Effector memory CD4-positive, alpha-beta T cell (primary cell): ENCODE measurements around the gene C22orf31.

Experiments used
- DNase-seq, 3 donors: peaks; one replicate each; pipeline ENCODE4 v3.0.0-alpha.2; 2020
- H3K27ac ChIP-seq: 2 replicates; pipeline ENCODE4 v1.7.0; 2013; ENCODE audit warnings: mild to moderate bottlenecking, low read length, moderate library complexity; ENCODE audit not compliant: insufficient read depth, poor library complexity, severe bottlenecking
- H3K27me3 ChIP-seq: replicated peaks from 2 replicates; pipeline ENCODE4 v1.7.0; 2013; ENCODE audit warnings: mild to moderate bottlenecking, low read length; ENCODE audit not compliant: insufficient read depth, control insufficient read depth, poor library complexity, severe bottlenecking
- H3K36me3 ChIP-seq: 2 replicates; pipeline ENCODE4 v1.7.0; 2013; ENCODE audit warnings: mild to moderate bottlenecking, low read length, moderate library complexity; ENCODE audit not compliant: control insufficient read depth, insufficient read depth
- H3K4me1 ChIP-seq: 2 replicates; pipeline ENCODE4 v1.7.0; 2013; ENCODE audit warnings: low read length, mild to moderate bottlenecking; ENCODE audit not compliant: control insufficient read depth, insufficient read depth, poor library complexity, severe bottlenecking
- H3K4me3 ChIP-seq: 2 replicates; pipeline ENCODE4 v1.7.0; 2013; ENCODE audit warnings: low read length, low read depth, mild to moderate bottlenecking; ENCODE audit not compliant: insufficient read depth, poor library complexity, severe bottlenecking
- H3K9me3 ChIP-seq: 2 replicates; pipeline ENCODE4 v1.7.0; 2013; ENCODE audit warnings: mild to moderate bottlenecking, low read length, moderate library complexity; ENCODE audit not compliant: control insufficient read depth

The C22orf31 gene

DNA sequence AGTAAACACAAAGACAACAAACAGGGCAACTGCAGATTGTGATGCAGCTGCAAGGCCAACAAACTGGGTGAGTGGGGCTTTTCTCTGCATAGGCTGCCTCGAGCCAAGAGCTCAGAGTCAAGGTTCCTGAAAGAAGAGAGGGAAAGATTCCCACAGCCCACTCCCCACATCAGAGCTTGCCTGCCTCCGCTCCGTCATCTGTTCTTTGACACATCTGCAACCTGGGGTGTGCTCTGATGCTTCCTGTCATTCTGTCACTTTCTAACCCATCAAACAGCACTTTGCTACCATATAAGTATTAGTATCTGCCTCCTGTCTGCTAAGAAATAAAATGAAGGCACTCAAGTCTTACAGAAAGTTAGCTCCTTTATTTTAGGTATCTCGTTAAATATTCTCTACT is 46.9 kb downstream of the C22orf31 start:
- Histone ChIP-seq H3K4me1 (no peaks in the 10 kb centered on the region), H3K4me3 (no peak overlapping the region), H3K27ac (no peak overlapping the region), H3K36me3 (no peaks in the 10 kb centered on the region), H3K9me3 (no peaks in the 10 kb centered on the region), H3K27me3 (no peaks in the 10 kb centered on the region)
- no peak for DNase-seq

DNA sequence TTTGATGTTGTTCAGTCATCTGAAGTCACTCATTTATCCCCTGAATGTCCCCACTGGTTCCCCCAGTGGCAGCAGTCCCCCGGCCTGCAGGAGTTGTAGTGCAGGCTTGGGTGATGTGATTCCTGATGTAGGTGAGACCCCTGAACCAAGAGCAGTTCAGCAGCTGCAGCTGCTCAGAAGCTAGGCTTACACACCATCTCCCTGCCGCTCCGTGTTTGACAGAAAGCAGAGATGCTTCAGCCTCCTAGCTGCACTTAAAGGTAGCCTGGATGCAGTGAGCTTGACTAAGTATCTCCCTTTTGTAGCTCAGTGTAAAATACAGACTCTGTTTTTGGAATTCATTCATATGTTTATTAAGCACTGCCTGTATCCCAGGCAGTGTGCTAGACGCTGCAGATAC is 47.3 kb downstream of the C22orf31 start:
- H3K9me3 ChIP-seq, result no peaks in the 10 kb centered on the region
- no peaks in the 10 kb centered on the region for H3K27me3 ChIP-seq
- no peaks in the 10 kb centered on the region for H3K36me3 ChIP-seq
- no peak overlapping the region for H3K4me3 ChIP-seq
- H3K27ac ChIP-seq, result no peak overlapping the region
- no peak for DNase-seq
- no peaks in the 10 kb centered on the region for H3K4me1 ChIP-seq

DNA sequence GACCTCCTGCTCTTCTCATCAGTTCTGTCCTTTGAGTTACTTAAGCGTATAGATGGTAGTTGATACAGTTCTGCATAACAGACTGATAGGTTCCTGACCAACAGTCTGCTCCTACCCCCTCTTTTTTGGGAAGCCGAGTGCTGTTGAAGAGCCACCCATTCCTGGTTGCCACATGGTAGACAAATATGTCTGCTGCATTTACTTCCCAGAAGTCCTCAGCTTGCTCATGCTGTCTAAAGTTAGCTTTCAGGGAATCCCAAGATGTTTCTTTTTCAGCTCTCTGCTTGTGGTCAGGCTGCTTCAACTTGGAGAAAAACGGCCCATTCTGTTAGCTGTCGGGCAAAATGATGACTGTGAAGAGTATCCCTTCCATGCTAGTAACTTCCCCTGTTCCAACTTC is 48.7 kb downstream of the C22orf31 start:
- H3K4me3 ChIP-seq, result no peak overlapping the region
- no peaks in the 10 kb centered on the region for H3K27me3 ChIP-seq
- no peaks in the 10 kb centered on the region for H3K4me1 ChIP-seq
- no peaks in the 10 kb centered on the region for H3K36me3 ChIP-seq
- H3K27ac ChIP-seq, result no peak overlapping the region
- no peak for DNase-seq
- H3K9me3 ChIP-seq, result no peaks in the 10 kb centered on the region

DNA sequence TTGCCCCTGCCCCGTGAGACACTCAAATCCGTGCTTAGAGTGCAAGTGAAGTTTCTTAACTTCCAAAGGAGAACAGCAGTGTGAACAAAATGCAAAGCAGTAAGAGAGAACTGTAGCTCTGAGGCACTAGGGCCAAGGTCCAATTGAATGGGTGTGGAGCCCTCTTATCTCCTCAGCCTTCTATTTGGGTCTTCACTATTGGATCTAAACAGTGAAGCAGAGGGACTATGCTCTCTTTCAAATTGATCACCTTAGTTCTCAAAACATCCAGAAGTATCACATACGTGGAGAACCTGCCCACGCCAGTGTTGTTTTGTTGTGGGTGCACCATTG is 49.6 kb downstream of the C22orf31 start:
- no peaks in the 10 kb centered on the region for H3K9me3 ChIP-seq
- no peak for DNase-seq
- H3K27me3 ChIP-seq, result no peaks in the 10 kb centered on the region
- H3K4me3 ChIP-seq, result no peak overlapping the region
- no peaks in the 10 kb centered on the region for H3K36me3 ChIP-seq
- H3K27ac ChIP-seq, result no peak overlapping the region
- no peaks in the 10 kb centered on the region for H3K4me1 ChIP-seq

DNA sequence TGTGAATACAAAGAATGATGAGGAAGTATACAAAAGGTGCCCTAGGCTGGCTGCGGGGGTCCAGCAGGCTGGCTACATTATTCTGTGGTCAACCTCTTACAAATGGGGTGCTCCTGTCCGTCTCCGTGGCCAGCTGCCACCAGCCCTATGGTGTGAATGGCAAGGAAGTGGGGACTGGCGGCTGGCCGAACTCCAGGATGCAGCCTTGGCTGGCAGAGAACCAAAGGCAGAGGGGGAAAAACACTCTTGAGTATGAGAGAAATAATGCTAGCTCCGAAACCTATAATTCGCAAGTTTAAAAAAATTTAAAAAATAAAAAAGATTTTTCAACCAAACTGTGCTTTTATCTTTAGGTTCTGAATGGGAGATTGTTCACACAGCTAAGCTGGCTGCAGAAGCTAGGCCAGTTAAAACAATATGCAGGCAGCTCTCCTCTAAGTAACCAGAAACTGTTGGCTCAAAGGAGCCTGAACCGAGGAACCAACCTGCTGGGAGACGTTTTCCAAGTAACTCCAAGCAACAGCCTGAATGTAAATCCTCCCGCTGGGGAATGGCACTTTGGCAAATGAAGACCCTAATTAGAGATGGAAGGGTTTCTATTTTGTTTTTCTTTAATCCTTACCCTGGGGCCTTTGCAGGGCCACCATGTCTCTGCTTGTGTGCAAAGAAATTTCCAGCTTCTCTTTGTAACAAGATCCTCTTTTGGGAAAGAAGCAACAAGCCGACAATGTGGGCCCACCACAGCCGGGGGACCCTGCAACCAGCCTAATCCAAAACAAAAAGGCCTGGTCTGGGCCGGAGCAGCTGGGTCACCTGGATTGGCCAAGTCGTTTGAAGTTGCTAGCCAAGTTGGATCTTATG is 50.2 kb downstream of the C22orf31 start:
- Histone ChIP-seq H3K27me3 (no peaks in the 10 kb centered on the region), H3K36me3 (no peaks in the 10 kb centered on the region), H3K27ac (no peak overlapping the region), H3K4me3 (no peak overlapping the region), H3K9me3 (no peaks in the 10 kb centered on the region), H3K4me1 (no peaks in the 10 kb centered on the region)
- DNase-seq, result no peak

DNA sequence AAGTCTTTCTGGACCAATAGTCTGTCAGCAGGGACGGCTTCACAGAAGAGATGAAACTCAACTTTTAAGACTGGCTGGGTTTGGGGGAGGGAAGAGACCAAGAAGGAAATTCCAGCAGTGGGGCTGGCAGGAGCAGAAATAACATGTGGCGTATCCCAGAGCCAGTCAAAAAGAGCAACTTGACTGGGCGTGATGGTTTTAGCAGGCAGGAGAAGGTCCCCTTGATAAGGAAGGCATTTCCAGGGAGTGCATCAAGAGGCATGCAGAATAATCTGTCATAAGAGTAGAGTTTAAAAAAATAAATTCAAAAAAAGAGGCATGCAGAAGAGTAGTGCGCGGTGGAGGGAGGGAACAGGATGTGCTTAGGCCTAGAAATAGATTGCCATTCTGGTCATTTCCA is 52.5 kb downstream of the C22orf31 start:
- Histone ChIP-seq H3K27ac (no peak overlapping the region), H3K4me1 (no peaks in the 10 kb centered on the region), H3K4me3 (no peak overlapping the region), H3K27me3 (no peaks in the 10 kb centered on the region), H3K9me3 (no peaks in the 10 kb centered on the region), H3K36me3 (no peaks in the 10 kb centered on the region)
- DNase-seq, result no peak
